Thoracic aorta (tissue), 2 donors: Measurements from ENCODE around the gene NDUFA7. TPM values are rescaled to one million over a fixed set of nuclear protein-coding genes. Genes with fewer than 3 reads are reported as not detected.
A peak's percentile ranks its signal among the peaks of the same experiment; 100 is the strongest.
"Not testable (repeated sequence)": the region's sequence is repeated elsewhere in the genome, so short reads cannot be mapped to it uniquely, and the experiment has no call there.

Source experiments
- ATAC-seq: fragments of 150-250 bp; one replicate; pipeline ENCODE4 v1.8.0; 2017; ENCODE audit warnings: low read depth; ENCODE audit not compliant: insufficient number of reproducible peaks, low FRiP score
- DNase-seq: peaks from one replicate; pipeline ENCODE4 v3.0.0-alpha.2; 2020; ENCODE audit warnings: low spot score
- H3K27ac ChIP-seq, 2 donors: fragments of 200-600 bp; sonication (generic); 1 replicate in 1 of 2; 2 replicates in 1 of 2; pipeline ENCODE4 v1.5.1; 2016; ENCODE audit warnings: mild to moderate bottlenecking in 2 of 2, moderate library complexity in 2 of 2
- H3K27me3 ChIP-seq: fragments of 200-600 bp; sonication (generic); replicated peaks from 2 replicates; pipeline ENCODE4 v1.6.0; 2016; ENCODE audit warnings: mild to moderate bottlenecking; ENCODE audit not compliant: insufficient read depth
- H3K36me3 ChIP-seq: fragments of 200-600 bp; sonication (generic); one replicate; pipeline ENCODE4 v1.5.1; 2016
- H3K4me1 ChIP-seq, 2 donors: fragments of 200-600 bp; sonication (generic); 1 replicate in 1 of 2; 2 replicates in 1 of 2; pipeline versions ENCODE4 v1.5.1 to v1.6.0; 2016; ENCODE audit warnings: low read depth in 2 of 2, mild to moderate bottlenecking in 1 of 2; ENCODE audit not compliant: control insufficient read depth in 1 of 2
- H3K4me3 ChIP-seq: fragments of 200-600 bp; sonication (generic); 2 replicates; pipeline ENCODE4 v1.5.1; 2016; ENCODE audit warnings: mild to moderate bottlenecking
- H3K9me3 ChIP-seq: fragments of 200-600 bp; sonication (generic); 2 replicates; pipeline ENCODE4 v1.5.1; 2016
- total RNA-seq, 2 donors: library from RNA; depleted of rRNA; stranded (reverse); fragments of >200 nt; gene quantifications; one replicate each; pipeline versions ENCODE4 v1.1.0 to v1.2.3, GENCODE V29; 2016
- TF ChIP-seq, protein P1 (sequence below): fragments of 200-600 bp; sonication (generic); IDR thresholded peaks from one replicate; pipeline ENCODE4 v1.5.1; 2019; ENCODE audit warnings: antibody characterized with exemption

NDUFA7 gene
- total RNA-seq, 2 donors from 2014 or later = 9.2 to 22.2 TPM

GRCh38 chr19:8342684-8343482, 21.7 kb upstream of the NDUFA7 start, which contains the start of gene KANK3:
Gene KANK3, minus strand, starts transcription at chr19:8343262. Its CDS starts 5,434 bp downstream, at chr19:8337828.
- Histone ChIP-seq H3K4me1 (peaks cover 4 to 5% of the 10 kb centered on the region in 2 donors), H3K27ac (no peak within 1 kb of the TSS), H3K4me3 (peak within 1 kb of the TSS; percentile 69), H3K9me3 (no peaks in the 10 kb centered on the region), H3K36me3 (no peaks in the 10 kb centered on the region), H3K27me3 (peaks cover 8% of the 10 kb centered on the region)
- TF ChIP-seq, protein P1, sequence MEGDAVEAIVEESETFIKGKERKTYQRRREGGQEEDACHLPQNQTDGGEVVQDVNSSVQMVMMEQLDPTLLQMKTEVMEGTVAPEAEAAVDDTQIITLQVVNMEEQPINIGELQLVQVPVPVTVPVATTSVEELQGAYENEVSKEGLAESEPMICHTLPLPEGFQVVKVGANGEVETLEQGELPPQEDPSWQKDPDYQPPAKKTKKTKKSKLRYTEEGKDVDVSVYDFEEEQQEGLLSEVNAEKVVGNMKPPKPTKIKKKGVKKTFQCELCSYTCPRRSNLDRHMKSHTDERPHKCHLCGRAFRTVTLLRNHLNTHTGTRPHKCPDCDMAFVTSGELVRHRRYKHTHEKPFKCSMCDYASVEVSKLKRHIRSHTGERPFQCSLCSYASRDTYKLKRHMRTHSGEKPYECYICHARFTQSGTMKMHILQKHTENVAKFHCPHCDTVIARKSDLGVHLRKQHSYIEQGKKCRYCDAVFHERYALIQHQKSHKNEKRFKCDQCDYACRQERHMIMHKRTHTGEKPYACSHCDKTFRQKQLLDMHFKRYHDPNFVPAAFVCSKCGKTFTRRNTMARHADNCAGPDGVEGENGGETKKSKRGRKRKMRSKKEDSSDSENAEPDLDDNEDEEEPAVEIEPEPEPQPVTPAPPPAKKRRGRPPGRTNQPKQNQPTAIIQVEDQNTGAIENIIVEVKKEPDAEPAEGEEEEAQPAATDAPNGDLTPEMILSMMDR = no peak
- ATAC-seq = no peak
- DNase-seq = peak; percentile 60

DNA sequence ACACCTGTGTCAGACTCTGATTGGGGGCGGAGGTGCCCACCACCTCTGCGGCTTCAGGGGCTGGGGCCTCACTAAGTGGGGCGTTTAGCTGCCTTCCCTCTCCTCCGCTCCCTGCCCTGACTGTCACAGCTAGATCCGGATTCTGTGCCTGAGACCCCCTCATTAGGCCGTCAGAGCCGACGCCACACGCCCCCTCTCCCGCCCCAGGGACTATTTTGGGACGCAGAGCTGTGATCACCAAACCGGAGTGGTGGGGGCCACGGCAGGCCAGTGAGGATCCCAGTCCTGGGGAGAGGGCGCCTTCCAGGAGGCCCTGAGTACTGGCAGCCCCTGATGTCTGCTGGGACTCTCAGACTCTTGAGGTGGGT, 21.1 kb upstream of the NDUFA7 start:
- ATAC-seq (no peak), DNase-seq (no peak)
- TF ChIP-seq, protein P1 = no peak
- peak overlapping the region; percentile 69 for H3K4me3 ChIP-seq
- H3K36me3 ChIP-seq = no peaks in the 10 kb centered on the region
- no peaks in the 10 kb centered on the region for H3K9me3 ChIP-seq
- H3K27ac ChIP-seq = no peak overlapping the region
- H3K27me3 ChIP-seq = peaks cover 14% of the 10 kb centered on the region
- H3K4me1 ChIP-seq = peaks cover 4 to 5% of the 10 kb centered on the region in 2 donors

GRCh38 chr19:8341504-8341903, 20.3 kb upstream of the NDUFA7 start:
- not testable (repeated sequence) for ATAC-seq, H3K9me3 ChIP-seq, H3K4me1 ChIP-seq, H3K27ac ChIP-seq, H3K4me3 ChIP-seq, DNase-seq, H3K36me3 ChIP-seq
- H3K27me3 ChIP-seq = peaks cover 16% of the 10 kb centered on the region

DNA sequence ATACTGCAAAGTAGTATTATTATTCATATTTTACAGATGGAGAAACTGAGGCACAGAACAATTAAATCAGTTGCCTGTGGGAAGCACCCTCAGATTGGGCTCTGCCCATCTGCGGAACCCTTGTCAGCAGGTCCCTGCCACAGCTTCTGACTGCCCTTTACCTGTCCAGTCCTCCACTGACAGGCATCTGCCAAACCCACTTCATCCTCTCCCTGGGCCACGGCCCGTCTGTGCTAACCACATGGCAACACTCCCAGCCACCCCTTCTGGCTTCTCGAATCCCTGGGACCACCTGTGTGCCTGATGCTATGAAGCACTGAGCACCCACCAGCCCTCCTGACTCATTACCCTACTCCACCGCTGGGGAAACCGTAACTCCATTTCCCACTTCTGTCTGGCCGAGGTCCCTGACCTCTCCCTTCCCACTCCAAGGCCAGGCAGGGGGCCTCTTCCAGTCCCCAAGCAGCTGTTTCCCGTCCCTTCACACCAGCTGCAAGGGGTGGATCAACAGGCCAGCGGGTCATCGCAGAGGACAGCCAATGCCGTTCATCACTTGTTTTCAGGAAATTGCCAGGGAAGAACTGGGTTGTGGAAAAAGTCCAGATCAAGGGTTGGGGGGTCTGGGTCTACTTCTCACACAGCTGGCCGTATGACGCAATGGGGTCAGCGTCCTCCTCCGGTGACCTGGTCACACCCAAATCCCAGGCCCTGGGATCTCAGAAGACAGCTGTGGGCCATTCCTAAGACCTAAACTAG, 19.3 kb upstream of the NDUFA7 start:
- Histone ChIP-seq H3K36me3 (no peaks in the 10 kb centered on the region), H3K4me1 (peaks cover 4 to 9% of the 10 kb centered on the region in 2 donors), H3K27me3 (peaks cover 16% of the 10 kb centered on the region), H3K9me3 (no peaks in the 10 kb centered on the region), H3K27ac (no peak overlapping the region), H3K4me3 (no peak overlapping the region)
- TF ChIP-seq, protein P1 = peak; percentile 19
- ATAC-seq (no peak), DNase-seq (no peak)

- ATAC-seq (no peak), DNase-seq (no peak)
- H3K36me3 ChIP-seq = no peaks in the 10 kb centered on the region
- no peaks in the 10 kb centered on the region for H3K9me3 ChIP-seq
- peaks cover 16% of the 10 kb centered on the region for H3K27me3 ChIP-seq
- peaks cover 7 to 26% of the 10 kb centered on the region in 2 donors for H3K4me1 ChIP-seq
- H3K27ac ChIP-seq = no peak overlapping the region
- TF ChIP-seq, protein P1 = no peak
- H3K4me3 ChIP-seq = no peak overlapping the region
Observed at GRCh38 chr19:8338835-8339234, 17.7 kb upstream of the NDUFA7 start.
